ENCODE data around the gene AEN. TPM values are rescaled to one million over a fixed set of nuclear protein-coding genes. Genes with fewer than 3 reads are reported as not detected.

The AEN gene
- total RNA-seq, 1 donor from 2014 or later, result 48.9 TPM

- no peaks in the 10 kb centered on the region for H3K27me3 Mint-ChIP-seq
- no peaks in the 10 kb centered on the region for H3K9me3 Mint-ChIP-seq
- TF ChIP-seq CTCF (conservative IDR thresholded peaks at IDR 0.05), result no peak
- H3K4me1 Mint-ChIP-seq (ENCODE audit: unreplicated experiment), result peaks cover 30% of the 10 kb centered on the region
- peak; percentile 22 for DNase-seq (ENCODE audit: extremely low spot score, unreplicated experiment)
- no peak overlapping the region for H3K4me3 Mint-ChIP-seq
- no peak overlapping the region for H3K27ac Mint-ChIP-seq
- no peaks in the 10 kb centered on the region for H3K36me3 Mint-ChIP-seq
Measured at GRCh38 chr15:88651136-88651732, 30.1 kb downstream of the AEN start.

- peak; percentile 58 for DNase-seq (ENCODE audit: extremely low spot score, unreplicated experiment)
- Mint-ChIP-seq H3K36me3 (no peaks in the 10 kb centered on the region), H3K4me3 (no peak overlapping the region), H3K4me1 (ENCODE audit: unreplicated experiment) (peaks cover 30% of the 10 kb centered on the region), H3K27me3 (no peaks in the 10 kb centered on the region), H3K9me3 (no peaks in the 10 kb centered on the region), H3K27ac (no peak overlapping the region)
- TF ChIP-seq CTCF (conservative IDR thresholded peaks at IDR 0.05), result no peak
Measured at GRCh38 chr15:88651971-88652370, 30.8 kb downstream of the AEN start.

GRCh38 chr15:88652456-88653199, 31.5 kb downstream of the AEN start:
- Mint-ChIP-seq H3K27ac (peak overlapping the region; percentile 41), H3K4me3 (no peak overlapping the region), H3K4me1 (ENCODE audit: unreplicated experiment) (peaks cover 30% of the 10 kb centered on the region), H3K9me3 (no peaks in the 10 kb centered on the region), H3K27me3 (peaks cover 4% of the 10 kb centered on the region), H3K36me3 (no peaks in the 10 kb centered on the region)
- no peak for DNase-seq (ENCODE audit: extremely low spot score, unreplicated experiment)
- TF ChIP-seq CTCF (conservative IDR thresholded peaks at IDR 0.05), result no peak

- H3K27me3 Mint-ChIP-seq, result peaks cover 5% of the 10 kb centered on the region
- no peak overlapping the region for H3K27ac Mint-ChIP-seq
- TF ChIP-seq CTCF (conservative IDR thresholded peaks at IDR 0.05), result no peak
- no peaks in the 10 kb centered on the region for H3K36me3 Mint-ChIP-seq
- no peak overlapping the region for H3K4me3 Mint-ChIP-seq
- peaks cover 24% of the 10 kb centered on the region for H3K4me1 Mint-ChIP-seq (ENCODE audit: unreplicated experiment)
- H3K9me3 Mint-ChIP-seq, result no peaks in the 10 kb centered on the region
- no peak for DNase-seq (ENCODE audit: extremely low spot score, unreplicated experiment)
Measured at GRCh38 chr15:88653200-88654064, 32.3 kb downstream of the AEN start.

GRCh38 chr15:88654430-88655102, 33.4 kb downstream of the AEN start:
- peaks cover 14% of the 10 kb centered on the region for H3K4me1 Mint-ChIP-seq (ENCODE audit: unreplicated experiment)
- no peak overlapping the region for H3K4me3 Mint-ChIP-seq
- no peaks in the 10 kb centered on the region for H3K36me3 Mint-ChIP-seq
- no peaks in the 10 kb centered on the region for H3K9me3 Mint-ChIP-seq
- H3K27ac Mint-ChIP-seq, result no peak overlapping the region
- peak; percentile 40 for DNase-seq (ENCODE audit: extremely low spot score, unreplicated experiment)
- no peak for TF ChIP-seq CTCF (conservative IDR thresholded peaks at IDR 0.05)
- H3K27me3 Mint-ChIP-seq, result peaks cover 7% of the 10 kb centered on the region
